Measurements from ENCODE around the gene CLEC16A. TPM values are rescaled to one million over a fixed set of nuclear protein-coding genes. Genes with fewer than 3 reads are reported as not detected.
A peak's percentile ranks its signal among the peaks of the same experiment; 100 is the strongest.

CLEC16A gene
- polyA plus RNA-seq, 5 donors: 16.5 to 19.9 (median 18.6) TPM

DNA sequence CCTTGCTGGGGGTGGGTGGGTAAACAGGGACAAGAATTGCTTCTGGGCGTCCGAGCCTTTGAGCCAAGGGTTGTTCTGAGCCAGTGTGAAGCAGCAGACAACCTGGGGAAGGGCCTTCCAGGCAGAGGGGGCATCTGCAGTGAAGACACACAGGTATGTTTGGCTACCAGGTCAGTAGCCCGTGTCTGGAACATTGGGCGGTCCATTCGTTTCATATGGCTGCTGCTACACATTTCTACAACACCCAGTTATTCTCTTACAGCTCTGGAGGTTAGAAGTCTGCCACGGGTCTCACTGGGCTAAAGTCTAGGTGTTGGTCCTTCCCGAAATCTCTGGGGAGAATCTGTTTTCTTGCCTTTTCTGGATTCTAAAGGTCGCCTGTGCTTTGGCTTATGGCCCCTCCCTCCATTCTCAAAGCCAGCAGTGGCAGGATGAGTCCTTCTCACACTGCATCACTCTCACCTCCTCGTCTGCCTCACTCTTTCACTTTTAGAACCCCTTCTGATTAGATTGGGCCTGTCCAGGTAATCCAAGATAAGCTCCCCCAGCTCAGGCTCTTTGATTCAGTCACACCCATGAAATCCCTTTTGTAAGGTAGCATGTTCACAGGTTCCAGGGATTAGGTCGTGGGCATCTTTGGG, 136.1 kb downstream of the CLEC16A start:
- no peak for DNase-seq

DNA sequence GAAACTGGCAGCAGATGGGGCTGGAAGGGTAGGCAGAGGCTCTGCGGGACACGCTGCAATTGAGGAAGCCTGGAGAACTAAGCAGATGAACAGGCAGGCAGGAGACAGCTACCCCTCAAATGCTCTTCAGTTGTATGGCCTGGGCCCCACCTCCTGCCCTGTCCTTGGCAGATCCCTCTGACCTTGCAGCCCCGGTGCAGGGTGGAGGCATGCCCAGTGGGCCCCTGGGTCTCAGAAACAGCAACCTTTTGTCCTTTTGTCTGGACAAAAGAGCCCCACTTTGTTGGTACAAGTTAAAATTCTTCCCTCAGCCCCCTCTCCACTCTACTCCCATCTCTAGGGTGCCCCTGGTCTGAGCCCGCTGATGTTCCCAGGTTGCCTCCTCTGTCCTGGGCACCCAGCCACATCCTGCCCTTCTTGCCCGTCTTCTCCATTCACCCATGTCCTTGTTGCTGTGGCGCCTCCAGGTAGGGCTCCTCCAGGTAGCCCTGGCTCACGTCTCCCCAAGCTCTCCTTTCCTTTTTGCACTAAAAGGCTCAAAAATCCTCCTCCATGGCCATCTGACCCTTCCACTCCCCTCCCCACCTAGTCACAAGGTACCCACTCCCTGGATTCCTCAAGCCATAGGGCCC, 136.8 kb downstream of the CLEC16A start:
- DNase-seq: no peak

- no peak for DNase-seq
Observed at GRCh38 chr16:11082108-11082859, 137.9 kb downstream of the CLEC16A start.

DNA sequence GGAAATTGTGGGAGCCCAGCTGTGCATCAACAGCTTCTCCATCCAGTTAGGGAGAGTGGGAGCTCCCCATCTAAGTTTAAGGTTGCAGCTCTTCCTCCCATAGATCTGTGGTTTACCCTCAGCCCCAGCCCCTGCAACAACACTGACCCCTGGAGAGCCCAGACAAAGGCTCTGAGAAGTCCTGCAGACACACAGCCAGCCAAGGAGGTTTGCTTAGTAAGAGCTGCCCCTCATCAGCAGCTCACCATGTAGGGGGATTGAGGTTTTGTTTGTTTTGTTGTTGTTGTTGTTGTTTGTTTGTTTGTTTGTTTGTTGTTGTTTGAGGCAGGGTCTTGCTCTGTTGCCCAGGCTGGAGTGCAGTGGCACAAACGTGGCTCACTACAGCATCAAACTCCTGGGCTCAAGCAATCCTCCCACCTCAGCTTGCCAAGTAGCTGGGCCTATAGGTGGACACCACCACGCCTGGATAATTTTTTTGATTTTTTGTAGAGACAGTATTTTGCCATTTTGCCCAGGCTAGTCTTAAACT, 138.6 kb downstream of the CLEC16A start:
- no peak for DNase-seq

GRCh38 chr16:11084484-11084875, 140.1 kb downstream of the CLEC16A start:
- DNase-seq: no peak

- no peak for DNase-seq
Observed at GRCh38 chr16:11084876-11085485, 140.6 kb downstream of the CLEC16A start.

DNA sequence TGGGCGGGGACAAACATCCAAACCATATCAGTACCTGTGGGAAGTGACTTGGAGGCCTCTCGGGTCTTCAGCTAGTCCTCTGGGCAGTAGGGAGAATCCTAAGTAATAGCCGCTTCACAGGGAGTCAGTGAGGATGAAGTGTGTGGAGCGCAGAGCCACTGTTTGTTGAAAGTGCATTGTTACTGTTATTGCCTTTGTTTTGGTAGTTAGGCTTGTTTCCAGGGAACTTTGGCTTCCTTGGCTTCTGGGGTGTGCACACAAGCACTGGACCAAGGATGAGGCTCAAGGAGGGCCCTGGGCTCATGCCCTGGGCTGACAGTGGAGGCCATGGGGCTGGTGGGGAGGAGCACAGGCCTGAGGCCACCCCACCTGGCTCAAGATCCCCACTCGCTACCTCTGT, 141.6 kb downstream of the CLEC16A start:
- no peak for DNase-seq

- no peak for DNase-seq
Observed at GRCh38 chr16:11087691-11088073, 143.3 kb downstream of the CLEC16A start.

DNA sequence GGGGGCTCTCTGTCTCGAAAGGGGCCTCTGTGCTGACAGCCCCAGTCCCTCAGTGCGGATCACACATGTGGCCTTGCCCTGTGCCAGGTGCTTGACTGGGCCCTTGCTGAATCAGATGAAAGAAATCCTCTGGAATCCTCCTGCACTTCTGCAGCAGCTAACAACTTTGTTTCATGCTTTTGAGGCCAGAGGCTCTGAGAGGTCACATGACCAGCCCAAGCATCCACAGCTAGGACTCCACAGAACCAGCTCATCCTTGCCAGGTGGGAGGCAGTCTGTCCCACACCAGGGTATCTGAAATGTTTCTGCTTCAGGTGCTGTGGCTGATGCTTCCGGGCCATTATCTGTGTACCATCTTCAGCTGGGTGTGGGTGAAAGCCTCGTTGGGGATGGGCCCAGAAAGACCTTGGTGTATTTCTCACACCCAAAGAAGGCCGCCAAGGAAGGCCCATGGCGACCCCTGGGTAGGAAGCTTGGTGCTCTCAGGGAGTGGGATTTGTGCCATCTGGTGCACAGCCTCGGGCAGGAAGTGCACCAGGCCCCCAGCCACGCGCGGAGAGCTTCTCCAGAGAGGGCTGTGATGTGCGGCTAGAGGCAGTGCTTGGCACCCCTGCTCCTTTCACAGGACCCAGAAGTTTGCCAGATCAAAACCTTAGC, 143.8 kb downstream of the CLEC16A start:
- no peak for DNase-seq

DNA sequence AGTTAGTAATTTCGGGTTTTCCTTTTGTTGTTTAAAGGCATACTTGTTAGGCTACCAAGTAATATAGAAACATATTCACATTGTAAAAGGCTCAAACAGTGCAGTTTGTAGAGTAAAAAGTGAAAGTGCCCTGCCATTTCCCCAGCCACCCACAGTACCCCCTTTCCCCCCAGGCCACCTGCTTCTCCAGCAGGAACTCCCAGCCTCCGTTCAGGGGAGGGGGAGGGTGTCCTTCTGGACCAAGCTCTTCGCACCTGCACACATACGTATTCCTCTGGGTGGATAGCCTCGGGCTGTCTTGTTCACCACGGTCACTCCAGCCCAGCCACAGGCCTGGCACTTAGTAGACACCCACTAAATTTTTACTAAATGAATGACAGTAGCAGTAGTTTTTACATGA, 144.5 kb downstream of the CLEC16A start:
- no peak for DNase-seq

- DNase-seq: peak; percentile 97 to 98
Observed at GRCh38 chr16:11089504-11090124, 145.2 kb downstream of the CLEC16A start.

DNA sequence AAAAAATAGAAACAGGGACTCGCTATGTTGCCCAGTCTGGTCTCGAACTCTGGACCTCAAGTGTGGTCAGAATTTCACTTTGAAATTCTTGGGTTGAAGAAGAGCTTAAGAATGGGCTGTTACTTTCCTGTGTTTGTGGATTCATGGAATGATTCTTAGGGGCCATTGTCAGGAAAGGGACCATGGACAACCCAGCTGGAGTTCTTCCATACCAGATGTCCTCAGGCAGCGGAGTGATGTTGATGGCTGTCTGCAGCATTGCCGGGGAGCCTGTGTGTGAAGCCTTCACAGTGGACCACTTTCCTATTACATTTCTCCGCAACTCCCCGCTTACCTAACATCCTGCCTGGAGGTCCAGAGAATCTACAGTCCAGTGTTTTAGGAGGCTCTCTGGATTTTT, 145.9 kb downstream of the CLEC16A start:
- DNase-seq: peak; percentile 76 to 82

DNA sequence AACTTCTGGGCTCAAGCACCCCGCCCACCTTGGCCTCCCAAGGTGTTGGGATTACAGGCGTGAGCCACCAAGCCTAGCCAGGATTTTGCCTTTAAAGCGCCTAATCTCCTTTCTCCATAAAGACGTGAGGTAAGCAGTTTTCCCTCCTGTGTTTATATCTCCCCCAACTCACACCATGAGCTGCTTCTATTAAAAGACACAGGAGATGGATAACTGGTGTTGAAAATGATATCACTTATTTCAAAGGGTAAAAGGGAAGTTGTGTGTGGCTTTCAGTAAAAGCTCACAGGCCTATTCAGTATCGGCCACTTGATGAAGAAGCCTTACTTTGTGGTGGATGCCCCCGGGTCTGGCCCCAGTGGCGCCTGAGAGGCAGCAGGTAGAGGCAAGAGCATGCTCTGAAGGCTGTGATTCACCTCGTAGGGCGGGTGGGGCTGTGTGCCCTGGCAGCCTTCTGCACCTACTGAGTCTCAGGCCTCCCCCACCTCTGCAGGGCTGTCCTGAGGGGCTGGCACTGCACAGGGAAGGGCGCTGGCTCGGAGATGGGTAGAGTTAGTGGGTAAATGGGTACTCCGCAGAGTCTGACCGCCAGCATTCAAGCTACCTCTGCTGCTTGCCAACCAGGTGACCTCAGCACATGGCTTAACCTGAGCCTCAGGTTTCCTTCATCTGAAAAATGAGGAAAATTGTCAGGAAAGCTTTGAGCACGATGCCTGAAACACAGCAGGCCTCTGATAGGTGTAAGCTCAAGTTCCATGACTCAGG, 146.8 kb downstream of the CLEC16A start:
- no peak for DNase-seq

- DNase-seq: no peak
Observed at GRCh38 chr16:11092788-11093571, 148.6 kb downstream of the CLEC16A start.

DNA sequence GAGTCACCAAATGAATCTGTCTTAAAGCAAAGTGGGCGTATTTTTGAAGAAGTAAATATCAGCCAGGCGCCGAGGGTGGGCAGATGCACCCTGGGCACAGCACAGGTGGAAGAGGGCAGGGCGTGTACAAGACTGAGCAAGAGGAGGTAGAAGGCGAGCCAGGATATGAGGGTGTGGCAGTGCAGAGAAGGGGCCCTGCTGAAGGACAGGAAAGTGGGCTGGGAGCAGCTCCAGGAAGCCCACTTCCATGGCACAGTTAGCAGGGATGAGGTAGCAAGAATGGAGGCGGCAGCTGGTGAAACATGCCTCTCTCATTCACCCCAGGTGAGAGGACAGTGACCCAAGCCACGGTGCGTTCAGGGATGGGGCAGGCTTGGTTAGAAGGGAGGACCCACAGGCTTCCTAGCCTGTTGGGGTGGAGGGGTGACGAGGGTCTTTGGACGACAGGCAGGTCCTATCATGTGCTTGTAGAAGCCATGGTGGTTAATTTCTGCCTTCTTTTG, 149.3 kb downstream of the CLEC16A start:
- no peak for DNase-seq

DNA sequence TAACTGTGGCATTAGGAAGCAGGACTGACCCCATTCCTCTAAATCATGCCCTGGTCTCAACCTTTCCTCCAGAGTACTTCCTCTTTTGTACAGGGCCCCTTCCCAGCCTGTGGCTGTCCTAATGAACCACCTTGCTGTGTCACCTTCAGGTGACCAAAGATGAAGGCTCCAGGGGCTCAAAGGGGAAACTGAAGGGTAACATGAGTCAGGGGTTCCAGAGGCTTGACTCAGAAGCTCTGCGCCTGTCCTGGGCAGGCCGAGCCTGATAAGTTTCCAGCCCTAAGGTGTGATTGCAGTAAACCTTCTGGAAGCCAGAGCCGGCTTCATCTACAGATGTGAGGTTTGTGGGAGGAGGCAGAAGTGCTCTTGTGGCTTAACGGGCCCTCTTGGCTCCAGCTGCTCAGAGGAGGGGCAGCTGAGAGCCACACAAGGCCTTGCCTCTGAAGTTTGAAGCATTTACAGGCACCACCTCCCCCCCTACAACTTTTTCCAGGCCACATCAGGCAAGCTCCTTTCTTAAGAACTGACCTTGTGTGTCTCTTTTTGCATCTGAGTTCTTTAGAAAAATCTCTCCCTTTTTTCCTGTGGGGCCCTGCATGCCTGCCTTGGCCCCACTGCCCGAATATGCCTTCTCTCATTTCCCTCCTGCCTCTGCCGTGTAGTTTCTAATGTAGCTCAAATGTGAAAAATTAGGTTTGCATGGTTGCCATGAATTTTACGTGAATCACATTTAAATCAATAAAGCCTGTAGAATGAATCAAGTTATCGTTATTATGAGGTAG, 149.9 kb downstream of the CLEC16A start:
- DNase-seq: peak; percentile 58 to 61

DNA sequence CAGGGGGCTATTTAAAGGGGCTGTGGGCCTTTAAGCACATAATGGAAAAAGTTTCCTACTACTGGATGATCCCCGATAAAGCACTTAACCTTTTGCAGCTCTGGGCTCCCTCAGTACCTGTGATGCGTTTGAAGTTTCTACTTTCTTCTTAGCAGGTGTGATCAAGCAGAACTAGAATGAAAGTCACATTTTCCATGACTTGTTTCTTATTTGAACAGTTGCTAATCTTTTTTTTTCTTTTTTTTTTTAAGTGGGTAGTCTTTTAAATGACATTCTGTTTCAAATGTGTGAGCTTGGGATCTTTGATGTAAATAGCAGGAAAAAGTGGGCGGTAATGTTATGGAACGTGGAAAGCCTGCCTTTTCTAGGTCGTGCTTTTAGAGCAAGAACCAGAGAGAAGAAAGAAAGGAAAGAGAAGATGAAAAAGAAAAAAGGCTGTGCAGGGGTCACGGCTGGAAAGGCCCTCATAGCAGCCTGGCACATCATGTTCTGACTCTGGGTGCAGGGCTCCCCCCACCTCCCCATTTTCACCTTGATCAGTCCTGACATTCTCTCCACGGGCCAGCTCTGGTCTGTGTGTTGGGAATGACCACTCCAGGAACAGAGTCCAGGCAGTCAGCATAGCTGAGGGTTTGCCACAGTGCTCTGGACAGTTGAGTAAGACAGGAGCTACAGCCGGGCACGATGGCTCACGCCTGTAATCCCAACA, 150.6 kb downstream of the CLEC16A start:
- no peak for DNase-seq

DNA sequence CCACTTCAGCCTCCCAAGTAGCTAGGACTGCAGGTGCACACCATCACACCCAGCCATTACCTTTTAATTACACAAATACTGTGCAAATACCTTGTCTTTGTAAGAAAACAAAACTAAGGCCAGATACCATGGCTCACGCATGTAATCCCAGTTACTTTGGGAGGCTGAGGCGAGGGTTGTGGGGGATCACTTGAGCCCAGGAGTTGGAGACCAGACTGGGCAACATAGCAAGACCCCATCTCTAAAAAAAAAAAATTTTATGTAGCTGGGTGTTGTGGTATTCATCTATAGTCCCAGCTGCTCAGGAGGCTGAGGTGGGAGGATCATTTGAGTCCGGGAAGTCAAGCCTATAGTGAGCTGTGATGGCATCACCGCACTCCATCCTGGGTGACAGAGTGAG, 151.6 kb downstream of the CLEC16A start:
- no peak for DNase-seq
